Coronary artery (tissue), 2 donors: Measurements from ENCODE around the gene THADA.

Experiments used
- DNase-seq: peaks from one replicate; pipeline ENCODE4 v3.0.0-alpha.2; 2017; ENCODE audit warnings: low spot score
- H3K27ac ChIP-seq, 2 donors: fragments of 200-600 bp; sonication (generic); one replicate each; pipeline ENCODE4 v1.5.1; 2016 to 2019
- H3K4me3 ChIP-seq: fragments of 200-600 bp; sonication (generic); 2 replicates; pipeline ENCODE4 v1.5.1; 2016; ENCODE audit warnings: mild to moderate bottlenecking, moderate library complexity
- TF ChIP-seq, protein P1 (sequence below): fragments of 200-600 bp; sonication (generic); IDR thresholded peaks from one replicate; pipeline ENCODE4 v1.5.1; 2019; ENCODE audit warnings: antibody characterized with exemption

THADA gene

DNA sequence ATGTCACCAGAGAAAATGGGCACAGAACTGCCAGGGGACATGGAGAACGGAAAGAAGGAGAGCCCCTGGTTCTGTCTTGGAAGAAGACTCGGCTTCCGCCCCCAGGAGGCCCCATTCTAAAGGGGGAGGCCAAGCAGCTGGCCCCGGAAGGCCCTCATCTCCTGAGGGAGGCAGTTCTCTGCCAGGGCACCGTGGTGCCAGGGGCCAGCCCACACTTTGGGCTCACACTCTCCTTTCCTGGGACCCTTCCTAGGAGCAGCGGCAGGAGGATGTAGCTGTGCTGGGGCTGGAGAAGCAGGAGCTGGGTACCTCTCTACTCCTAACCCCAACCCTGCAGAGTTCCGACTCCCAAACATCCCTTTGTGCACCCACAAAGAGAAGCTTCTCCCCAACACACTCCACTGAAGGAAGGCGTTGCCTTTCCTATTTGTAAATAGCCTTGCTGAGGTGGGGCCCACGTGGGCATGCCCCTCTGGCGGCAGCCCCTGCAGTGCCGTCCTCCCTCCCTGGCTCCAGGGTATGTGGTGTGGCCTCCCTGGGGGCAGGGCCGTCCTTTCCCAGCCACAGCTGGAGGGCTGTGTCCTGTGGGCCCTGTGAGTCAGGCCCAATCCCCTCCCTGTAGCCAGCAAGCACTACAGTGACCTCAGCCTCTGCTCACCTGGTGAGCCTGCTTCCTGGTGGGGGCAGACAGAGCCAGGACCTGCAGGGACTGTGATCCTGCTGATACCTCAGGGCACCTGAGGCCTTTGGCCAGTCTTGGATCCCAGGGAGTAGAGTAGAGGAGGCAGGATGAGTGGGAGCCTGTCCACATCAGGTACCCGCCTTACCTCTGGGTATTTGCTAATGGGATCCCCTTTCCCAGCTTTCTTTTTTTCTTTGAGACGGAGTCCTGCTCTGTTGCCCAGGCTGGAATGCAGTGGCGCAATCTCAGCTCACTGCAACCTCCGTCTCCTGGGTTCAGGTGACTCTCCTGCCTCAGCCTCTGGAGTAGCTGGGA, 396.0 kb downstream of the THADA start:
- Histone ChIP-seq H3K27ac (no peak overlapping the region), H3K4me3 (no peak overlapping the region)
- no peak for DNase-seq
- TF ChIP-seq, protein P1, sequence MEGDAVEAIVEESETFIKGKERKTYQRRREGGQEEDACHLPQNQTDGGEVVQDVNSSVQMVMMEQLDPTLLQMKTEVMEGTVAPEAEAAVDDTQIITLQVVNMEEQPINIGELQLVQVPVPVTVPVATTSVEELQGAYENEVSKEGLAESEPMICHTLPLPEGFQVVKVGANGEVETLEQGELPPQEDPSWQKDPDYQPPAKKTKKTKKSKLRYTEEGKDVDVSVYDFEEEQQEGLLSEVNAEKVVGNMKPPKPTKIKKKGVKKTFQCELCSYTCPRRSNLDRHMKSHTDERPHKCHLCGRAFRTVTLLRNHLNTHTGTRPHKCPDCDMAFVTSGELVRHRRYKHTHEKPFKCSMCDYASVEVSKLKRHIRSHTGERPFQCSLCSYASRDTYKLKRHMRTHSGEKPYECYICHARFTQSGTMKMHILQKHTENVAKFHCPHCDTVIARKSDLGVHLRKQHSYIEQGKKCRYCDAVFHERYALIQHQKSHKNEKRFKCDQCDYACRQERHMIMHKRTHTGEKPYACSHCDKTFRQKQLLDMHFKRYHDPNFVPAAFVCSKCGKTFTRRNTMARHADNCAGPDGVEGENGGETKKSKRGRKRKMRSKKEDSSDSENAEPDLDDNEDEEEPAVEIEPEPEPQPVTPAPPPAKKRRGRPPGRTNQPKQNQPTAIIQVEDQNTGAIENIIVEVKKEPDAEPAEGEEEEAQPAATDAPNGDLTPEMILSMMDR, result no peak

DNA sequence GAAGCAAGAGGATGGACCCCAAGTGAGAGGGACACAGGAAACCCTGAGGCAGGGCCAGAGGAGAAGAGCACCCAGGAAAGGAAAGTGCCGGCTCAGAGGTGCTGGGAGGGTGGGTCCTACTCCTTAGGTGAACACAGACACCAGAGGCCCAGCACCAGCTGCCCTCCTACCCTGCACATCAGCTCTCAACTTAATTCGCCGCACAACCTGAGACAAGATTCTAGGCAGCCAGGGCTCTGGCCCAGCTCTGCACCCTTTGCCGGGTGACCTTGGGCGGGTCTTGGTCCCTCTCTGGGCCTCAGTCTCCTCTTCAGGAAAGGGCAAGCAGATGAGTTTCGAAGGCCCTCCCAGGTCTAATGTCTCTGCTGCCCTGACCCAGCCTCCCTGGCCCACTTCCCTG, 397.6 kb downstream of the THADA start:
- DNase-seq, result no peak
- TF ChIP-seq, protein P1, result no peak
- no peak overlapping the region for H3K4me3 ChIP-seq
- H3K27ac ChIP-seq, result no peak overlapping the region

DNA sequence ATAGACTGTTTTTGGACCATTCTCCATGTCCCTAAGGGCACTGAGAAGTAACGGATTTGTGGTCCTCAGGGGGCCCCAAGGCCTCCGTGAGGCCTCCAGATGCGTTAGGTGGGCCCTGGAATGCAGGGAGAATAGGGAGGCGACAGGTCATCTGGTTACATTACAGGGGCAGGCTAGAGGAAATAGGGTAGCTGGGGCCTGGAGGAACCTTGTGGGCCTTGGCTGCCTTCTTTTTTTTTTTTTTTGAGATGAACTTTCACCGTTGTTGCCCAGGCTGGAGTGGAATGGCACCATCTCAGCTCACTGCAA, 398.3 kb downstream of the THADA start:
- no peak for DNase-seq
- TF ChIP-seq, protein P1, result no peak
- no peak overlapping the region for H3K27ac ChIP-seq
- H3K4me3 ChIP-seq, result no peak overlapping the region

DNA sequence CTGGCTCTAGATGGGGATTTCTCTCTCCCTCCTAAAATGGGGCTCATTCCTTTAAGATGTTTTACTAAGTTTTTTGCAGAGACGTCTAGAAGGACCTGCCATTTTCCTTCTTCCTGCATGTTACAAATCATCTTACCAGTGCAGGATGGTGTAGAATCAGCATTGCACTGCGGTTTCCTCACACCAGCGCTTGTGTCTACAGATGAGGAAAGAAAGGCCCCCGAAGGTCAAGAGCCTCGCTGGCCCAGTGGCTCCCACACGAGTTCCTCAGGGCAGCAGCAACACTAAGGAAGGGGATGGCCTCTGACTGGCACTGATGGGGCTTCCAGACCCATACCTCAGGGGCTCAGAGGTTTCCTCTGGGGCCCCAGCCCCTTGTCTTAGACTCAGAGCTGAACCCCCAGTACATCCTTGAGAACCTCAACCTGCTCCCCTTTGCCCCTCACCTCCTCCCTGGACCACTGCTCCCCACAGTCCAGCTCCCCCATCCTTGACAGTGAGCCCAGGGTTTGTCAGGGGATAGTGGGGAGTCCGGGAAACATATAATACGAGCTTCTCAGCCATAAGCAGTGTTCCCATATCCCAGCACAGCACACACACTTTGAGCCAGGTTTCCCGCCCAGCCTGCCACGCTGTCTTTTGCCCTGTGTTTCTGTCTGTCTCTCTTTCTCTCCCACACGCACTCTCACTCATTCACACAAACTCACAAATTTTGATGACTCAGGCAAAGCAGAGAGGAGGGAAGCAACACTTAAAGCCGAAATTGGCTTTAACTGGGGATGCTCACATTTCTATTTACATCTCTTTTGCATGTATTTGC, 398.9 kb downstream of the THADA start:
- DNase-seq, result no peak
- TF ChIP-seq, protein P1, result no peak
- H3K4me3 ChIP-seq, result no peak overlapping the region
- no peak overlapping the region for H3K27ac ChIP-seq

DNA sequence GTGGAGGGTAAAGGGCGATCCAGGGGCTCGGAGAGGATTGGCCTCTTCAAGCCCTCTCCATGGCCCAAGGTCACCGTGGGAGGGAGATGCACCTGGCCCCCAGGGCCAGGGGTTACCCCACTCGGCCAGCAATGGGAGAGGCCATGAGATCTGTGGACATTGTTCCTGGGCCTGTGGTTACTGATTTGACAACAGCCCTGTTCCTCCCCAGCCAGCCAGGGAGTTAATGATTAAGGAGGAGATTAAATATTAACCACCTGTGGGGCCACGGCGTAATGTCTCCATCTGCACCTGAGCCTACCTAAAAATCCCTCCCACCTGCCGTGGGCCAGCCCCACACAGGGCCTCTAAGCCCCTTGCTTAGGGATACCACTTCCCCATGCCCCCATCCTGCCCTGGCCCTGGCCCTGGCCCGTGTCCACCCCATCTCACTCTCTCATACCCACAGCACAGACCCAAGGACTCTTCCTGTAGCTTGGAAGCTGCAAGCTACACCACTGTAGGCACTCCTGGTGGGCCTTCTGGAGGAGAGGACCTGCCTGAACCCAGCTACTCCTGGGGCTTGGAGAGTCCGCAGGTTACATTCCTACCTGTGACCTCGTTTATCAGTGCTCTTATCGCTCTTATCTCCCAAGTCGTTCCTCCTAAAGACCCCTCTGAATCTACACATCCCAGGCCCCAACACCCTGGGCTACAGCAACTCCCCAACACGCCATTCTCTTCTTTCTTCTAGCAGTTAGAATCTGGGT, 401.5 kb downstream of the THADA start:
- TF ChIP-seq, protein P1, result no peak
- no peak overlapping the region for H3K4me3 ChIP-seq
- H3K27ac ChIP-seq, result no peak overlapping the region
- no peak for DNase-seq

DNA sequence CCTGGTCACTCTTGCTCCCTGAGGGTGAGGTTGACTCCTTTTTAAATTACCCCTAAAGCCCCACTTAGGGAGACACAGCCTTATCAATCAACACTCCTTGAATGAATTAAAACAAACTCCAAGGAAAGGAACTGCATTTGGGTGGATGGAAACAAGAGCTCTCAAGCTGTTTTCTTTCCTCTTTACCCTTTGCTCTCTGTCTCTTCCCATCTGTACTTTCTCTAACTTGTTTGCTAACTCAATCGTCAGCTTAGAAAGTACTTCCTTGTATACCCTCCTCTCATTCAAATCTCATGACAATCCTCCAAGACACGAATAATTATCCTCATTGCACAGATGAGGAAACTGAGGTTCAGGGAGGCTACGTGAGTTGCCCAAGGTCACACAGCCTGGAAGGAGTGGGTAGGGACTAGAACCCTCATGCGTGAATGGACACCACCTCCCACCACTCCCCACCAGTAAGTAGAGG, 402.2 kb downstream of the THADA start:
- TF ChIP-seq, protein P1, result no peak
- Histone ChIP-seq H3K27ac (no peak overlapping the region), H3K4me3 (no peak overlapping the region)
- no peak for DNase-seq
